Measurements from ENCODE around the gene CHD6.

CHD6 gene

GRCh38 chr20:41627001-41627495 lies 8.9 kb upstream of the CHD6 start:
- Histone ChIP-seq H3K27ac (no peak overlapping the region), H3K4me3 (no peak overlapping the region)

- no peak overlapping the region for H3K4me3 ChIP-seq
- H3K27ac ChIP-seq, result no peak overlapping the region
Measured at GRCh38 chr20:41623625-41624375, 5.6 kb upstream of the CHD6 start.

DNA sequence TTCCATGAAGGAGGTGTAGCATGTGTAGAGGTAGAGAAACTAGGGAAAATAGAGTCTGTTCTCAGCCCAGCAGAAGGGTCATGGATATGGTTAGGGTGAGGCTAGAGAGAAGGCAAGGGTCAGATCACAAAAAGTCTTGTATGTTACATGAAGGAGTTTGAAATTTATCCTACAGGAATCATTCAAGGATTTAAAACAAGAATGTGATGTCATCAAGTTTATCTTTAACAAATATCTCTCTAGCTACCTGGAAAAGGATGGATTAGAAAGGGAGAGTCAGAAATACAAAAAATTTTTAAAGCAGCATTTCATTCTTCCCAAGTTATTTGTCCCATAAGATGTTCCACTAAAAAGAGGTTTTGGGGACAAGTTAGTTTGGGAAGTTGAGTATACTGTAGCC lies 4.4 kb upstream of the CHD6 start:
- H3K4me3 ChIP-seq, result no peak overlapping the region
- H3K27ac ChIP-seq, result no peak overlapping the region

- H3K27ac ChIP-seq, result no peak overlapping the region
Measured at GRCh38 chr20:41621971-41622370, 3.8 kb upstream of the CHD6 start.

GRCh38 chr20:41621421-41621820 lies 3.2 kb upstream of the CHD6 start:
- H3K4me3 ChIP-seq, result no peak overlapping the region
- no peak overlapping the region for H3K27ac ChIP-seq

More at GRCh38 chr20:41621971-41622370, 3.8 kb upstream of the CHD6 start:
- no peak overlapping the region for H3K4me3 ChIP-seq

- H3K4me3 ChIP-seq, result peak overlapping the region in 1 of 7 experiments; percentile 92
Measured at GRCh38 chr20:41619360-41620100, 1.4 kb upstream of the CHD6 start.

DNA sequence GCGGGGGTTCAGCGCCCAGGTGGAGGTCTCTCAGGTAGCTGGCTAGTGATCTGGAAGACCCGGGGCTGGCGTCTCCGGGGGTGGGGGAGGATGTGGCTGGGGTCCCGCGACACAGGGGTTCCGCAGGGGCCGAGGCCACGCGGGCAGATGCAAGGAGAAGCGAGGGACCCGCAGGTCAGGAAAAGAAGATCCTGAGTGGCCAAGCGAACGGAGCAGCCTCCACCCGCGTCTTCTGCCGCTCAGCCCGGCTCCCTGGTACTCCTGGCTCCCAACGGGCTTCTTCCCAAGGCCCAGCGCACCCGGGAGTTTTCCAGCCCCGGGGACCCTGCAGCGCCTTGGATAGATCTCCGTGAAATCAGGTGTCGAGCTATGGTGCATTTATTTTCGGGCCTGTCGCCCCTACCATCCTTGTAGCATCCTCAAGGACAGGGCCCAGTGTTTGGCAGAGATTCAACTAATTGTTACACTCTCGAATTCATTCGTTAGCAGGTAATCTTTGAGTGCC lies 682 bp upstream of the CHD6 start:
- Histone ChIP-seq H3K27ac (peak overlapping the region in 12 of 21 experiments; percentile 11 to 90 (median 34)), H3K4me3 (peak overlapping the region; percentile 45 to 92 (median 70))

More at GRCh38 chr20:41619360-41620100, 1.4 kb upstream of the CHD6 start:
- H3K27ac ChIP-seq, result peak overlapping the region in 2 of 21 experiments; percentile 10 to 90

- Histone ChIP-seq H3K4me3 (peak overlapping the region; percentile 45 to 92 (median 70)), H3K27ac (peak overlapping the region in 15 of 21 experiments; percentile 38 to 91 (median 80))
Measured at GRCh38 chr20:41617059-41617901, 897 bp downstream of the CHD6 start.

- Histone ChIP-seq H3K4me3 (no peak overlapping the region), H3K27ac (no peak overlapping the region)
Measured at GRCh38 chr20:41616228-41616627, 1.9 kb downstream of the CHD6 start.

GRCh38 chr20:41615676-41616075 lies 2.5 kb downstream of the CHD6 start:
- no peak overlapping the region for H3K4me3 ChIP-seq
- H3K27ac ChIP-seq, result no peak overlapping the region

DNA sequence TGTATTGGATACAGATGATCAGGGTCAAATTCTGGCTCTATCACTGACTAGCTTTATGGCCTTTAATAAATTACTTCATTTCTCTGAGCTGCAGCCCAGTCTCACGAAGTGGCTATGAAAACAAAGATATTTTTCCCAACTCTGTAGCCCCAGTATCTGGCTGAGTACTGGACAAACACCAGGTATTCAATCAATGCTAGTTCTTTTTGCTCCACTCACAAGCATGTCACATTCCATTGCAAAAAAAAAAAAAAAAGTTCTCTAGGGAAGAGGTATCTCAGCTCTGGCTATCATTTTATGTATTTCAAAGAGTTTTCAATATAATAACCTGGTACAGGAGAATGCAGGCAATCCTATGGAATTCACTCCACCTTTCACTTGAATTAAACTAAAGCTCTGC lies 3.1 kb downstream of the CHD6 start:
- no peak overlapping the region for H3K27ac ChIP-seq
- no peak overlapping the region for H3K4me3 ChIP-seq

DNA sequence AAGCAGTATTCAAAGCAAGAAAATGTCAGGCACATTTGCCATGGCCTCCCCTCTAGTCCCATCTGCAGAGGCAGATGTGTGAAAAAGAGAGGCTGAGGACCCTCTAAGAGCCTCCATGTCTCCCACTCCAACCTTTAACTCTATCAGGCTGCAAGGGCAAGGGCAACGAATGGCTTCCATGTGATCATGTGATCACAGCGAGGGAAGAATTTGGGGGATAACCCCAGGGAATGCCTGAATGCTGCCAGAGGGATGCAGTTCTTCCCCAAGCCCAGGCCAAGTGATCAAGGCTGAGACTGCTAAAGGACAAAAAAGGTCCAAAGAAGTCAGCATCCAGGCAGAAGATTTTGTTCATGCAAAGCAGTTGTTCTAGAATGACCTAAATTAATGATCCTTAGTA lies 4.9 kb downstream of the CHD6 start:
- Histone ChIP-seq H3K4me3 (no peak overlapping the region), H3K27ac (no peak overlapping the region)

DNA sequence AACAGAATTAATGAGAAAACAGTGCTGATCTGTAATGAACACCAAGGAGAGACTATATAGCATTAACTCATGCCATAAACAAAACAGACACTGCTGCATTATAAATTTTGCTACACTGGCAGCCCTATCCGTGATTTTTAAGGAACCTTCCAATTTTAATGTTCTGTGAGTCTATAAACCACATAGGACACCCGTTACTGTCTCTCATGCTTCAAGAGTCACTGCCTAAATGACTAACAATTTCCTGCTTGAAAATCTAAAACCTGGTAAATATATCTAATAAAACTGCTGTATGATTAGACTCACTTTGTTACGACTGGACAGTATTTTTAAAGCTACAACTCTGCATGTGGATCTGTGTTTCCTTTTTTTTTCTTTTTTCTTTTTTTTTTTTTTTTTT lies 8.7 kb downstream of the CHD6 start:
- Histone ChIP-seq H3K27ac (no peak overlapping the region), H3K4me3 (no peak overlapping the region)

GRCh38 chr20:41608606-41609005 lies 9.6 kb downstream of the CHD6 start:
- no peak overlapping the region for H3K27ac ChIP-seq
- no peak overlapping the region for H3K4me3 ChIP-seq

DNA sequence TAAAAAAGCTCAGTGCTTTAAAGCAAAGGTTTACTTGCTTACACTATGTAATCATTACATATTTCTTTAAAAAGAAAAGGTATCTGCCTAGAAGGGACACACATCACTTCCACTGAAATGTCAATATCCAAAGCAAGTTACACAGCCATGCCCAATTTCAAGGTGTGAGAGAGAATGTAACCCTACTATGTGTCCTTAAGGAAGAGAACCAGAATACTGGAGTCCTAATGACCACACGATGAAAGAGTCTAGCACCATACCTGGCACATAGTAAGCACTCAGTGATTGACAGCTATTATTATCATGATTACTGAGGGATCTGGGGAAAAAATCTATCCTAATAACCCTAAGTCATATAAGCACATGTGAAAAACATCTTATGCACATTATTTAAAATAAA lies 10.4 kb downstream of the CHD6 start:
- Histone ChIP-seq H3K4me3 (no peak overlapping the region), H3K27ac (no peak overlapping the region)

DNA sequence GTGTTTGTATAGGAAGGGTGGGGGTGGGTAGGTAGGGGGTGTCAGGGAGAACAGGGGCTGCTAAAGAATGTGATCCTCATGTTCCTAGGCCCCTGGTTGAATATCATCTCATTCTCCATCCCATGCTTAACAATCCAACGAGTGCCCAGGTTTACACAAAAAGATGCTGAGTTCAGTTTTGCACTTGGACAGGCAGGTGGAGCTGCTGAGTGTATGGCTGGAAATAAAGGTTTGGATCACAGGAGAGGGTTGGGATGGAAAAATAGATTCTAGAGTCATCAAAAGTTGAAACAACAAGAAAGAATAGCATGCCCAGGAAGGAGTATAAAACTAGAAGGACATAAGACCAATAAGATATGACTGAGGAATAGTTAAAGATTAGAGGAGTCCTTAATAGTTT lies 14.2 kb downstream of the CHD6 start:
- Histone ChIP-seq H3K4me3 (no peak overlapping the region), H3K27ac (no peak overlapping the region)

DNA sequence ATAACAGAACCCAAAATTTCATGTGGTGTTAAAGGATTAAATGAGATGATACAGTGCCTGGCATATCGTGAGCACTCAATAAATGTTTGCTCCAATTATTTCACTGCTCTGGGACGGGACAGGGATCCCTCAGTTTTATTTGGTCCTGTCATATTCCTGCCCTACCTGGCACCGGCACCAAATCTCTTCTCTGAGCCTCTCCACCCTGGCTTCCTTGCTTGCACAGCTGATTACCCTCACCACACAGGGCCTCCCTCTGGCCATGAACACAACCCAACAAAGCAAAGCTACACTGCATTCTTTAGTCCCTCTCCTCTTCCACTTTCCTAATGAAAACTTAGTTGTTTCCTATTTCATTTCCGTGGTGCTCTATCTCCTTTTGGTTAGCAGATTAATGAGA lies 16.4 kb downstream of the CHD6 start:
- H3K27ac ChIP-seq, result no peak overlapping the region
- H3K4me3 ChIP-seq, result no peak overlapping the region

GRCh38 chr20:41600926-41601631 lies 17.1 kb downstream of the CHD6 start:
- H3K4me3 ChIP-seq, result no peak overlapping the region
- H3K27ac ChIP-seq, result no peak overlapping the region

GRCh38 chr20:41599699-41600104 lies 18.5 kb downstream of the CHD6 start:
- no peak overlapping the region for H3K27ac ChIP-seq
- H3K4me3 ChIP-seq, result no peak overlapping the region

Measured in skin epidermis (tissue), 12 donors.